ENCODE data around the gene CCDC12.
"Not testable (repeated sequence)": the region's sequence is repeated elsewhere in the genome, so short reads cannot be mapped to it uniquely, and the experiment has no call there.

The CCDC12 gene

DNA sequence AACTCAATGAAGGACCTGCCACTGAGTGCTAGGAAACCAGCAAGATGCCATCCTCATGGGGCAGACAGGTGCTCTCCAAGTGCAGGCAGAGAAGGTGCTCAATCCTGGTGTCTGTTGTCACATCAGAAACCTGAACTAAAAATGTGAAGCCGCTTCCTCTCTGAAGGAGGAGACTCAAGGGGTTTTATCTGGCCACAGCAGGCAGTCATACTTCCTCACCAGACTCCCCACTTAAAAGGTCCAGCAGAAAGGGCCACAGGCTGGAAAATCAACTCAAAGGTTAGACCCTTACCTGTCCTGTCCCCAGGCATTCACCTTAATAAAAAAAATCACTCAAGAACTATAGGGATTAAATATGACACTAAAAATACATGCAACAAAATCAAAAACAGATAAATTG is 4.8 kb downstream of the CCDC12 start:
- no peak overlapping the region for H3K9ac ChIP-seq (ENCODE audit: low read length)
- H3K27me3 ChIP-seq (ENCODE audit: control insufficient read depth, insufficient read depth, low read length), result no peaks in the 10 kb centered on the region
- no peak overlapping the region for H3K27ac ChIP-seq (ENCODE audit: low read depth, low read length)
- H3K9me3 ChIP-seq (ENCODE audit: control insufficient read depth, insufficient read depth, low read depth, low read length), result no peaks in the 10 kb centered on the region
- H3K4me3 ChIP-seq (ENCODE audit: low read depth, low read length), result no peak overlapping the region
- H3K4me1 ChIP-seq (ENCODE audit: control insufficient read depth, insufficient read depth, low read length), result peaks cover 12% of the 10 kb centered on the region; the same call in 1 of the 2 replicates
- H3K36me3 ChIP-seq (ENCODE audit: control insufficient read depth, insufficient read depth, low read length), result peaks cover 12% of the 10 kb centered on the region

DNA sequence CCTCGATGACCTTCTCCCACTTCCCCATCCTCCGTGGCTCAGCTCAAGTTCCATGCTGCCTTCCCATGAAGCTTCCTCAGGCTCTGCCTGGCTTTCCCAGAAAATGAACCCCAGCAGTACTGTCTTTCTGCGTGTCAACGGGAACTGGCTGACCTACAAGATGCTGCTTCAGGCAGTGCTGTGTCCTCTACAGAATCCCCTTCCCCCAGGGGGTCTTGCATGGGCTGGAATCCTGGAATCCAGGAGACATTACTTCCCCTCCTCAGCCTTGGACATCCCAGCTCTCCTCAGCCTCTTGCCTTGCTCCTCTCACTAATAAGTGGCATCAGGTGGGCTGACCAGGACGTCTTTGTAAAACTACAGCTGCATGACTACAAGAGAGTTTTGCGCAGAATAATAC is 5.4 kb downstream of the CCDC12 start:
- Histone ChIP-seq H3K4me3 (ENCODE audit: low read depth, low read length) (no peak overlapping the region), H3K9me3 (ENCODE audit: control insufficient read depth, insufficient read depth, low read depth, low read length) (no peaks in the 10 kb centered on the region), H3K27ac (ENCODE audit: low read depth, low read length) (no peak overlapping the region), H3K27me3 (ENCODE audit: control insufficient read depth, insufficient read depth, low read length) (no peaks in the 10 kb centered on the region), H3K9ac (ENCODE audit: low read length) (no peak overlapping the region), H3K4me1 (ENCODE audit: control insufficient read depth, insufficient read depth, low read length) (peaks cover 12% of the 10 kb centered on the region; the same call in 1 of the 2 replicates), H3K36me3 (ENCODE audit: control insufficient read depth, insufficient read depth, low read length) (peaks cover 12% of the 10 kb centered on the region)

DNA sequence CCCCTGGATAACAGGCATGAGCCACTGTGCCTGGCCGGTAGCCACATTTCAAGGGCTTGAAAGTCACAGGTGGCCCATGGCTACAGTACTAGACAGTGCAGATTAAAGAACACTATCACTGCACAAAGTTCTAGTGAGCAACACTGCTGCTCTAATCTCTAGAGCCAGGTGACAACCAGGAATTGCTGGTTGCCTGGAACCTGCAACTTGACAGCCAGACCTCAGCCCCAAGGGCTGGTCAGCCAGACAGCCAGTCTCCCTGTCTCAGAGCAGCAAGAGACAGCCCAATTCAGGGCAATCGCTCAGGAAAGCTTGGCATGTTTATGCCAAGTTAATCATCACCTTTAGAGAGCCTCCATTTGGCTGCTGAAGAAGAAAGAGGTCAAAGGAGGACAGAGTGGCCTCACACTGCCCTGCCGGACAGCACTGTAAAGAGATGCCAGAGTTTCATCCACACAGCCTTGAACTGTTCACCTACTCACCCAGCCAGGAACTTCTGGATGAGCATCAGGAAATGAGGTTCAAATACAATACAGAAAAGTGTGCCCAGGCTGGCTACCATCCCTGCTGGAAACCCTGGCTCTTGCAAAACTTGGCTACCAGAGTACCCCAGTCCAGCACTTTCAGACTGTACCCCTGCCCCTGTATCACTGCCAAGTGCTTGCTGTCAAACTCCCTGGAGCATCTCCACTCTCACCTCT is 6.0 kb downstream of the CCDC12 start:
- H3K4me3 ChIP-seq (ENCODE audit: low read depth, low read length), result no peak overlapping the region
- no peaks in the 10 kb centered on the region for H3K27me3 ChIP-seq (ENCODE audit: control insufficient read depth, insufficient read depth, low read length)
- H3K36me3 ChIP-seq (ENCODE audit: control insufficient read depth, insufficient read depth, low read length), result peaks cover 18% of the 10 kb centered on the region
- peaks cover 6% of the 10 kb centered on the region; the same call in 1 of the 2 replicates for H3K9me3 ChIP-seq (ENCODE audit: control insufficient read depth, insufficient read depth, low read depth, low read length)
- no peak overlapping the region for H3K9ac ChIP-seq (ENCODE audit: low read length)
- peaks cover 15% of the 10 kb centered on the region; the same call in 1 of the 2 replicates for H3K4me1 ChIP-seq (ENCODE audit: control insufficient read depth, insufficient read depth, low read length)
- no peak overlapping the region for H3K27ac ChIP-seq (ENCODE audit: low read depth, low read length)

DNA sequence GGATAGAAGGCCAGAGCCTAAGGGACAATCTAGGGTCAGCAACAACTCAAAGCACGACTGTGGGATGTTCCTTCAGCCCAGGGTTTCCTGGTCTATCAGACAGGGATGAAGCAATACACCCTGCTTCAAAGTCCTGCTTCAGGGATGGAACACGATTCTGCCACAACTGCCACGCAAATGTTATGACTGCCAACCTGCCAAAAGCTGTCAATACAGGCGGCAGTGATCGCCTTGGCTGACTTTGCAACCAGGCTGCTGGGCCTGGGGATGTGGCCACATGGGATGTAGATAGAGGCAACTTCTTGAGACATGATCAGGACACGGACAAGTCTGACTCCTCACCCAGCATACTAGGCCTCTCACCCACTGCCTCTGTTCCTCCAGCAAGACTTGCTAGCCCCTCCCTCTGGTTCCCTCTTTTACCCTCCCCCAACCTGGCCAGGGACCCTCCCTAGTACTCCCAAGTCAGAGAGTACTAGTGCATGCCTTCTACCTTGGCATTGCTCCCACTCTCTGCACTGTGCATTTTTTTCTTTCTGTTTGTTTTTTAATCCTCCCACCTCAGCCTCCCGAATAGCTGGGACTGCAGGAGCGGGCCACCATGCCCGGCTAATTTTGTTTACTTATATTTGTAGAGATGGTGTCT is 7.6 kb downstream of the CCDC12 start:
- no peak overlapping the region for H3K27ac ChIP-seq (ENCODE audit: low read depth, low read length)
- peaks cover 19% of the 10 kb centered on the region for H3K4me1 ChIP-seq (ENCODE audit: control insufficient read depth, insufficient read depth, low read length)
- H3K27me3 ChIP-seq (ENCODE audit: control insufficient read depth, insufficient read depth, low read length), result no peaks in the 10 kb centered on the region
- H3K9ac ChIP-seq (ENCODE audit: low read length), result no peak overlapping the region
- H3K36me3 ChIP-seq (ENCODE audit: control insufficient read depth, insufficient read depth, low read length), result peaks cover 25% of the 10 kb centered on the region
- peaks cover 10% of the 10 kb centered on the region; the same call in 1 of the 2 replicates for H3K9me3 ChIP-seq (ENCODE audit: control insufficient read depth, insufficient read depth, low read depth, low read length)
- no peak overlapping the region for H3K4me3 ChIP-seq (ENCODE audit: low read depth, low read length)

DNA sequence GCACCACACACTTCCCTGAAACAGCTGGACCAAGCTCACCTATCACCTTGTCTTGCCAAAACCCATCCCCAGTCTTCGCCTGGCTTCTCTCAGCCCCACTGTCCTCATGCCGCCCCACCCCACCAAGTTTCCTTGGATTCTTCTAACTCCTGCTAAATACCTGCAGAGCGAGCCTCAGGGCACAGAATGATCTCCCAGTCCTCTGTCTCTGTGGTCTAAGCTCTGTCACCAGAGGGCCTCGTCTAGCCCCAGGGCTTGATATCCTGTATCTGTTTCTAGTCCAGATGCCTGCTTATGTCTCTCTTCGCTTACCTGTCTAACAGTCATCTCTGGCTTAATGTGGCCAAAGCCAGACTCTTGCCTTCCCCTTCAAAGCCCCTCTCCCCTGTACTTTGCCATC is 9.7 kb downstream of the CCDC12 start:
- H3K27me3 ChIP-seq (ENCODE audit: control insufficient read depth, insufficient read depth, low read length), result no peaks in the 10 kb centered on the region
- H3K36me3 ChIP-seq (ENCODE audit: control insufficient read depth, insufficient read depth, low read length), result peaks cover 32% of the 10 kb centered on the region
- peaks cover 18% of the 10 kb centered on the region for H3K9me3 ChIP-seq (ENCODE audit: control insufficient read depth, insufficient read depth, low read depth, low read length)
- H3K4me1 ChIP-seq (ENCODE audit: control insufficient read depth, insufficient read depth, low read length), result peaks cover 20% of the 10 kb centered on the region
- H3K27ac ChIP-seq (ENCODE audit: low read depth, low read length), result no peak overlapping the region
- no peak overlapping the region for H3K9ac ChIP-seq (ENCODE audit: low read length)
- H3K4me3 ChIP-seq (ENCODE audit: low read depth, low read length), result no peak overlapping the region

DNA sequence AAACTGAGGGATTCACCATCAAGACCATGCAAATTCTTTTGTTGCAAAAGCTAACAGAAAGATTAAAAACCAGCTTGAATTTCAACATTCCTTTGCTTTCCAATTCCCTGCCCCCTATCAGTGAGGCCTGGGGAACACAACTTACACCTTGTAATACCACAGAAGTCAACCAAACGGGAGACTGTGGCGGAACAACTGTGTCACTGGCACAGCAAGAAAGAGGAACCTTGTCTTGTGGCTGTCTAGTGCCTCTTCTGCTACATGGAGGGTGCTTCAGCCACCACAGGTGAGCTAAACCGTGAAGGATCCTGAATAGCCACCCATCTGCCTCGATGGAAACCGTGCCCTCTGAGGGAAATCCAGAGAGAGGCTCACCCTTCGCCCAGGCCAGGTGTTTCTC is 11.4 kb downstream of the CCDC12 start:
- no peak overlapping the region for H3K4me3 ChIP-seq (ENCODE audit: low read depth, low read length)
- H3K27me3 ChIP-seq (ENCODE audit: control insufficient read depth, insufficient read depth, low read length), result no peaks in the 10 kb centered on the region
- peaks cover 18% of the 10 kb centered on the region for H3K9me3 ChIP-seq (ENCODE audit: control insufficient read depth, insufficient read depth, low read depth, low read length)
- no peak overlapping the region for H3K9ac ChIP-seq (ENCODE audit: low read length)
- no peak overlapping the region for H3K27ac ChIP-seq (ENCODE audit: low read depth, low read length)
- H3K4me1 ChIP-seq (ENCODE audit: control insufficient read depth, insufficient read depth, low read length), result peaks cover 34% of the 10 kb centered on the region
- peaks cover 29% of the 10 kb centered on the region for H3K36me3 ChIP-seq (ENCODE audit: control insufficient read depth, insufficient read depth, low read length)

DNA sequence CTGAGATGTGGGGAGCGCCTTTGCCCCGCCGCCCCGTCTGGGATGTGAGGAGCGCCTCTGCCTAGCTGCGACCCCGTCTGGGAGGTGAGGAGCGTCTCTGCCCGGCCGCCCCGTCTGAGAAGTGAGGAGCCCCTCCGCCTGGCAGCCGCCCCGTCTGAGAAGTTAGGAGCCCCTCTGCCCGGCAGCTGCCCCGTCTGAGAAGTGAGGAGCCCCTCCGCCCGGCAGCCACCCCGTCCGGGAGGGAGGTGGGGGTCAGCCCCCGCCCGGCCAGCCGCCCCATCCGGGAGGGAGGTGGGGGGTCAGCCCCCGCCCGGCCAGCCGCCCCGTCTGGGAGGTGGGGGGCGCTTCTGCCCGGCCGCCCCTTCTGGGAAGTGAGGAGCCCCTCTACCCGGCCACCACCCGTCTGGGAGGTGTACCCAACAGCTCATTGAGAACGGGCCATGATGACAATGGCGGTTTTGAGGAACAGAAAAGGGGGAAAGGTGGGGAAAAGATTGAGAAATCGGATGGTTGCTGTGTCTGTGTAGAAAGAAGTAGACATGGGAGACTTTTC is 12.4 kb downstream of the CCDC12 start:
- peaks cover 18% of the 10 kb centered on the region for H3K9me3 ChIP-seq (ENCODE audit: control insufficient read depth, insufficient read depth, low read depth, low read length)

DNA sequence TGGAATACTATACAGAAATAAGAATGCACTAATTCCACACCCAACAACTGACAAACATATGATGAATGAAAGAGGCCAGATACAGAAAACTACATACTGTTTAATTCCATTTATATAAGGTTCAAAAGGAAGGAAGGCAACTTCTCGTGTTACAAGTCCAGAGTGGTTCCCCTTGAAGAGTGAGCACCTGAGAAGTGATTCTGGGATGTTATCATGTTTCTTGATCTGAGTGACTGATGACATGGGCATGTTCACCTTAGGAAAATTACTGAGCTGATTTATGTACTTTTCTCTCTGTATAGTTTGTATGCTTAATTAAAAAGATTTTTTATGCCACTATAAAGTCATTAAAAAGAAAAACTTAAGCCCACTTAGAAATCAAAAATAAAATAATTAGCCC is 13.6 kb downstream of the CCDC12 start:
- Histone ChIP-seq H3K27me3 (ENCODE audit: control insufficient read depth, insufficient read depth, low read length) (no peaks in the 10 kb centered on the region), H3K36me3 (ENCODE audit: control insufficient read depth, insufficient read depth, low read length) (peaks cover 22% of the 10 kb centered on the region), H3K9me3 (ENCODE audit: control insufficient read depth, insufficient read depth, low read depth, low read length) (peaks cover 18% of the 10 kb centered on the region), H3K9ac (ENCODE audit: low read length) (no peak overlapping the region), H3K4me1 (ENCODE audit: control insufficient read depth, insufficient read depth, low read length) (peaks cover 41% of the 10 kb centered on the region), H3K4me3 (ENCODE audit: low read depth, low read length) (no peak overlapping the region), H3K27ac (ENCODE audit: low read depth, low read length) (no peak overlapping the region)

More for the DNA sequence above, 12.4 kb downstream of the CCDC12 start:
- H3K36me3 ChIP-seq (ENCODE audit: control insufficient read depth, insufficient read depth, low read length), result peaks cover 27% of the 10 kb centered on the region
- not testable (repeated sequence) for H3K9ac ChIP-seq (ENCODE audit: low read length); H3K27ac ChIP-seq (ENCODE audit: low read depth, low read length); H3K27me3 ChIP-seq (ENCODE audit: control insufficient read depth, insufficient read depth, low read length); H3K4me3 ChIP-seq (ENCODE audit: low read depth, low read length)
- peaks cover 38% of the 10 kb centered on the region for H3K4me1 ChIP-seq (ENCODE audit: control insufficient read depth, insufficient read depth, low read length)

DNA sequence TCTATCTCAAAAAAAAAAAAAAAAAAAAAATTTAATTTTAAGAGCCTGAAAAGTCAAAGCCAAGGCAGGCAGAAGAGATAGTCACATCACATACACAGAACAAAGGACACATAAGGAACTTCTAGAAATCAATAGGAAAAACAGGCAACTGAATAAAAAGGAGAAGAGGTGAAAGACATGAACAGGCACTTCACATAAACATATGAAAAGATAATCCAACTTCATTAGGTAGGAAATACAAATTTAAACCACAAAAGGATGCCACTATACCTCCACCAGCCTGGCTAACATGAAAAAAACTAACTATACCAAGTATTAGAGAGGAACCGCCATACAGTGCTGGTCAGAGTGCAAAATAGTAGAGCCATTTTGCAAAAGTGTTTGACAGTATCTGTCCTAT is 14.1 kb downstream of the CCDC12 start:
- Histone ChIP-seq H3K4me1 (ENCODE audit: control insufficient read depth, insufficient read depth, low read length) (peaks cover 38% of the 10 kb centered on the region), H3K36me3 (ENCODE audit: control insufficient read depth, insufficient read depth, low read length) (peaks cover 22% of the 10 kb centered on the region)

DNA sequence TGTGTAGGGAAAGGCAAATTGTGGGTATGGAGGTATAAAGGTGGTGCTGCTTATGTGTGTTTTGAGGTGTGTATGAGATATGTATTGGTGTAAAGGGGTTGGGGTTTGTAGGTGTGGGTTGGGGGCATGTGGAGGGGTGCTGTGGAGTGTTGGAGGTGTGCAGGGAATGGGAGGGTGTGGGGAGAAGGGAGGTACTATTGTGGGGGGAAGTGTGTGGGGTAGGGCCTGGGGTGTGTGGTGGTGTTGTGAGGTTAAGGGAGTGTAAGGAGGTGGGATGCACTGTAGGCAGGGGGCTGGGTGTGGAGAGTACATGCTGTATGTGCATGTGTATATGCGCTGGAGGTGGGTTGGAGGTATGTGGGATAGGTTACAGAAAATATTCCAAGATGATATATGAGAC is 15.7 kb downstream of the CCDC12 start:
- Histone ChIP-seq H3K4me3 (ENCODE audit: low read depth, low read length) (no peak overlapping the region), H3K27ac (ENCODE audit: low read depth, low read length) (no peak overlapping the region), H3K36me3 (ENCODE audit: control insufficient read depth, insufficient read depth, low read length) (peaks cover 19% of the 10 kb centered on the region), H3K9me3 (ENCODE audit: control insufficient read depth, insufficient read depth, low read depth, low read length) (peaks cover 15% of the 10 kb centered on the region), H3K4me1 (ENCODE audit: control insufficient read depth, insufficient read depth, low read length) (peaks cover 32% of the 10 kb centered on the region), H3K9ac (ENCODE audit: low read length) (no peak overlapping the region), H3K27me3 (ENCODE audit: control insufficient read depth, insufficient read depth, low read length) (no peaks in the 10 kb centered on the region)

More for the DNA sequence above, 14.1 kb downstream of the CCDC12 start:
- H3K27me3 ChIP-seq (ENCODE audit: control insufficient read depth, insufficient read depth, low read length), result no peaks in the 10 kb centered on the region
- H3K4me3 ChIP-seq (ENCODE audit: low read depth, low read length), result no peak overlapping the region
- H3K9ac ChIP-seq (ENCODE audit: low read length), result no peak overlapping the region
- H3K9me3 ChIP-seq (ENCODE audit: control insufficient read depth, insufficient read depth, low read depth, low read length), result peaks cover 18% of the 10 kb centered on the region
- H3K27ac ChIP-seq (ENCODE audit: low read depth, low read length), result no peak overlapping the region

DNA sequence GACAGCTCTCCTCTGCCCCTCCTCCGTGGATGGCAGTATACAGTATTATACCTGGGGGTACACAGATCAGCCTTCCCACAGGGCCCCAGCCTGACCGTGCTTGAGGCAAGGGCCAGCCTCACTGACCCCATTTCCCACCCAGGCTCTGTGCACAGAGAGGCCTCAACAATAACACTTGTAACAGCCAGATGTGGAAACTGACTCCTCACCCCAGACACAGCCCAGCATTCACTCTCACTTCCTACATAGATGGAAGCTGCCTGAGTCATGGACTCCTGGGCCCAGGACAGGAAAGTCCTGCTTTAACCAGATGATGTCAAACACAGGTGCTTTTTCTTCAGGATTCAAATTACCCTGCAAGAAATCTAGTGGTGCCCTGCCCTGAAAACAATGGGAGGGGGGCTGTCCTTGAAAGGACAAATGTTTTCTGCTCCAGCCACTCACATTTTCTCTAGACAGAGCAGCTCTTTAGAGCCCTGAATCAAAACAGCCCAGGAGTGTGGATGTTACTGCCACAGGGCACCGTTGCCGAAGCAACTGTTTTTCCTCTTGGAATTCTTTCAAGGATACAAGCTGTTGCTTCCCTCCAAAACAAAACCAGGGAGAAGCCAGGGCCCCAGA is 16.4 kb downstream of the CCDC12 start:
- H3K9me3 ChIP-seq (ENCODE audit: control insufficient read depth, insufficient read depth, low read depth, low read length), result peaks cover 9% of the 10 kb centered on the region
- no peaks in the 10 kb centered on the region for H3K27me3 ChIP-seq (ENCODE audit: control insufficient read depth, insufficient read depth, low read length)
- H3K4me3 ChIP-seq (ENCODE audit: low read depth, low read length), result no peak overlapping the region
- H3K9ac ChIP-seq (ENCODE audit: low read length), result no peak overlapping the region
- H3K27ac ChIP-seq (ENCODE audit: low read depth, low read length), result no peak overlapping the region
- peaks cover 13% of the 10 kb centered on the region for H3K36me3 ChIP-seq (ENCODE audit: control insufficient read depth, insufficient read depth, low read length)
- H3K4me1 ChIP-seq (ENCODE audit: control insufficient read depth, insufficient read depth, low read length), result peaks cover 32% of the 10 kb centered on the region
